Peyer's patch (tissue), 4 donors: Measurements from ENCODE around the gene AHCTF1.

Source experiments
- POLR2A ChIP-seq, 2 donors: fragments of 450-650 bp; IDR thresholded peaks; one replicate each; pipeline ENCODE4 v1.5.1; 2017; ENCODE audit warnings: antibody characterized with exemption in 2 of 2, mild to moderate bottlenecking in 2 of 2, moderate library complexity in 2 of 2
- TF ChIP-seq, protein P1 (sequence below), 6 experiments: fragments of 450-650 bp in 4 of 6; fragments of 200-600 bp in 2 of 6; sonication (generic) in 1 of 6; IDR thresholded peaks; one replicate each; pipeline ENCODE4 v1.5.1; 2017 to 2019; ENCODE audit warnings: antibody characterized with exemption in 6 of 6, mild to moderate bottlenecking in 3 of 6, moderate library complexity in 1 of 6

- no peak for TF ChIP-seq POLR2A (IDR thresholded peaks at IDR 0.05)
- TF ChIP-seq, protein P1, sequence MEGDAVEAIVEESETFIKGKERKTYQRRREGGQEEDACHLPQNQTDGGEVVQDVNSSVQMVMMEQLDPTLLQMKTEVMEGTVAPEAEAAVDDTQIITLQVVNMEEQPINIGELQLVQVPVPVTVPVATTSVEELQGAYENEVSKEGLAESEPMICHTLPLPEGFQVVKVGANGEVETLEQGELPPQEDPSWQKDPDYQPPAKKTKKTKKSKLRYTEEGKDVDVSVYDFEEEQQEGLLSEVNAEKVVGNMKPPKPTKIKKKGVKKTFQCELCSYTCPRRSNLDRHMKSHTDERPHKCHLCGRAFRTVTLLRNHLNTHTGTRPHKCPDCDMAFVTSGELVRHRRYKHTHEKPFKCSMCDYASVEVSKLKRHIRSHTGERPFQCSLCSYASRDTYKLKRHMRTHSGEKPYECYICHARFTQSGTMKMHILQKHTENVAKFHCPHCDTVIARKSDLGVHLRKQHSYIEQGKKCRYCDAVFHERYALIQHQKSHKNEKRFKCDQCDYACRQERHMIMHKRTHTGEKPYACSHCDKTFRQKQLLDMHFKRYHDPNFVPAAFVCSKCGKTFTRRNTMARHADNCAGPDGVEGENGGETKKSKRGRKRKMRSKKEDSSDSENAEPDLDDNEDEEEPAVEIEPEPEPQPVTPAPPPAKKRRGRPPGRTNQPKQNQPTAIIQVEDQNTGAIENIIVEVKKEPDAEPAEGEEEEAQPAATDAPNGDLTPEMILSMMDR (IDR thresholded peaks at IDR 0.05): no peak
These were observed 22.4 kb upstream of the AHCTF1 start for GRCh38 chr1:246954126-246954525.
